HCT116 (cell line): Measurements from ENCODE around the gene LRRFIP1. TPM values are rescaled to one million over a fixed set of nuclear protein-coding genes. Genes with fewer than 3 reads are reported as not detected.

Source experiments
- ATAC-seq: fragments of 200-7000 bp; cut with Tn5 transposase; 2 replicates; pipeline ENCODE4 v1.9.1; 2020; ENCODE audit warnings: mild to moderate bottlenecking, moderate library complexity
- BruUV-seq: library from RNA; stranded (reverse); fragments of 400-500 nt; replicated peaks from 2 replicates; lab custom pipeline; 2021; lab: Mats Ljungman, UMichigan
- CTCF ChIA-PET: fragments of 300-600 bp; sonication (Branson Sonifier 250); formaldehyde crosslinking; loops from one replicate; lab custom pipeline; 2021; ENCODE audit warnings: antibody characterized with exemption; lab: Charles Lee
- POLR2A ChIA-PET: fragments of 300-600, 350-600 bp; sonication (Branson Sonifier 250); formaldehyde crosslinking; loops from one replicate; lab custom pipeline; 2021; ENCODE audit warnings: antibody characterized with exemption; lab: Charles Lee
- RAD21 ChIA-PET, 2 experiments: fragments of 300-600 bp; sonication (Branson Sonifier 250); formaldehyde crosslinking; loops; one replicate each; lab custom pipeline; 2023; ENCODE audit warnings: low total read pairs in 2 of 2; ENCODE audit not compliant: uncharacterized antibody in 2 of 2, unreplicated experiment in 2 of 2, low non-redundant PET in 1 of 2; lab: Charles Lee
- DNase-seq: peaks from one replicate; pipeline ENCODE4 v3.0.0-alpha.2; 2010; ENCODE audit warnings: low read depth, low spot score
- H2AFZ ChIP-seq: fragments of 200-600 bp; shearing (Covaris generic), sonication (generic); 2 replicates; pipeline ENCODE4 v1.6.1; 2017; ENCODE audit warnings: low read depth, mixed run types, mixed read lengths, antibody characterized with exemption, low read length; ENCODE audit not compliant: poor library complexity, severe bottlenecking
- H3K27ac ChIP-seq: 2 replicates; pipeline ENCODE4 v1.5.1; 2012; ENCODE audit warnings: low read depth, low read length
- H3K27me3 ChIP-seq: fragments of 200-600 bp; sonication (generic); 2 replicates; pipeline ENCODE4 v1.6.1; 2016; ENCODE audit warnings: mixed run types, low read length, mixed read lengths; ENCODE audit not compliant: insufficient read depth
- H3K36me3 ChIP-seq, 2 experiments: fragments of 200-500 bp in 1 of 2; fragments of 200-600 bp in 1 of 2; sonication (Bioruptor generic) in 1 of 2; sonication (generic) in 1 of 2; 2 replicates each; pipeline versions ENCODE4 v1.5.1 to v1.6.1; 2014 to 2016; ENCODE audit warnings: low read length in 2 of 2, inconsistent platforms in 1 of 2, mixed read lengths in 1 of 2, mixed run types in 1 of 2; ENCODE audit not compliant: insufficient read depth in 2 of 2, control insufficient read depth in 1 of 2
- H3K4me1 ChIP-seq, 2 experiments: fragments of 200-600 bp in 1 of 2; sonication (generic) in 1 of 2; 2 replicates each; pipeline versions ENCODE4 v1.5.1 to v1.6.1; 2012 to 2017; ENCODE audit warnings: low read length in 2 of 2, inconsistent platforms in 1 of 2, mild to moderate bottlenecking in 1 of 2, mixed read lengths in 1 of 2, mixed run types in 1 of 2, moderate library complexity in 1 of 2; ENCODE audit not compliant: insufficient read depth in 2 of 2, control insufficient read depth in 1 of 2
- H3K4me2 ChIP-seq: fragments of 200-600 bp; sonication (generic); 2 replicates; pipeline ENCODE4 v1.6.1; 2017; ENCODE audit warnings: mixed run types, low read length, mixed read lengths
- H3K4me3 ChIP-seq, 2 experiments: fragments of 200-600 bp in 1 of 2; sonication (generic) in 1 of 2; replicated peaks in 1 of 2; 2 replicates each; pipeline ENCODE4 v1.5.1; 2011 to 2016; ENCODE audit warnings: low read length in 2 of 2, control low read depth in 1 of 2, low read depth in 1 of 2, mild to moderate bottlenecking in 1 of 2, mixed read lengths in 1 of 2, mixed run types in 1 of 2
- H3K79me2 ChIP-seq: fragments of 200-600 bp; sonication (generic); 2 replicates; pipeline ENCODE4 v1.6.1; 2017; ENCODE audit warnings: mild to moderate bottlenecking, mixed run types, low read length, moderate library complexity, mixed read lengths; ENCODE audit not compliant: insufficient read depth
- H3K9ac ChIP-seq: fragments of 200-600 bp; sonication (generic); 2 replicates; pipeline ENCODE4 v1.6.1; 2016; ENCODE audit warnings: low read length, mixed read lengths
- H3K9me2 ChIP-seq: fragments of 200-600 bp; sonication (generic), shearing (Covaris generic); 2 replicates; pipeline ENCODE4 v1.6.1; 2017; ENCODE audit warnings: mixed run types, mild to moderate bottlenecking, moderate library complexity; ENCODE audit not compliant: insufficient read depth
- H3K9me3 ChIP-seq, 2 experiments: fragments of 200-500 bp in 1 of 2; fragments of 200-600 bp in 1 of 2; sonication (Bioruptor generic) in 1 of 2; sonication (generic) in 1 of 2; 2 replicates each; pipeline ENCODE4 v1.6.1; 2014 to 2017; ENCODE audit warnings: low read length in 2 of 2, mixed read lengths in 2 of 2, inconsistent platforms in 1 of 2, low read depth in 1 of 2, mild to moderate bottlenecking in 1 of 2, mixed run types in 1 of 2, moderate library complexity in 1 of 2; ENCODE audit not compliant: control insufficient read depth in 1 of 2, insufficient read depth in 1 of 2
- H4K20me1 ChIP-seq: fragments of 200-600 bp; sonication (generic), shearing (Covaris generic); 2 replicates; pipeline ENCODE4 v1.6.1; 2017; ENCODE audit warnings: mixed run types, mild to moderate bottlenecking, moderate library complexity; ENCODE audit not compliant: insufficient read depth
- EGR1 ChIP-seq: IDR thresholded peaks from 2 replicates; pipeline ENCODE4 v1.6.1; 2012; ENCODE audit warnings: low read depth
- EZH2 ChIP-seq: fragments of 200-600 bp; sonication (generic); IDR thresholded peaks from 2 replicates; pipeline ENCODE4 v1.6.1; 2017; ENCODE audit warnings: antibody characterized with exemption, mixed run types
- FOSL1 ChIP-seq: IDR thresholded peaks from 2 replicates; pipeline ENCODE4 v1.6.1; 2012; ENCODE audit warnings: low read depth
- JUND ChIP-seq: IDR thresholded peaks from 2 replicates; pipeline ENCODE4 v1.6.1; 2012
- POLR2A ChIP-seq: IDR thresholded peaks from 2 replicates; pipeline ENCODE4 v1.7.0; 2011; ENCODE audit warnings: borderline replicate concordance; ENCODE audit not compliant: insufficient read depth, insufficient read length; ENCODE audit errors: extremely low read depth
- RAD21 ChIP-seq: IDR thresholded peaks from 2 replicates; pipeline ENCODE4 v1.6.1; 2012; ENCODE audit warnings: low read depth, mild to moderate bottlenecking
- ZNF274 ChIP-seq: fragments of 200-500 bp; sonication (Bioruptor generic); IDR thresholded peaks from 2 replicates; pipeline ENCODE4 v1.6.1; 2014; ENCODE audit warnings: mild to moderate bottlenecking, low read depth, low read length, inconsistent platforms
- intact Hi-C: fragments of 100-400 bp; cut with micrococcal nuclease; formaldehyde crosslinking; loops from 2 replicates; pipeline ENCODE4 v1.10.0; 2022
- total RNA-seq: library from RNA; stranded (reverse); gene quantifications from one replicate; pipeline ENCODE4 v1.2.1, GENCODE V29; 2021; ENCODE audit not compliant: unreplicated experiment

The LRRFIP1 gene
- total RNA-seq, 1 experiment from 2014 or later = 76.9 TPM

DNA sequence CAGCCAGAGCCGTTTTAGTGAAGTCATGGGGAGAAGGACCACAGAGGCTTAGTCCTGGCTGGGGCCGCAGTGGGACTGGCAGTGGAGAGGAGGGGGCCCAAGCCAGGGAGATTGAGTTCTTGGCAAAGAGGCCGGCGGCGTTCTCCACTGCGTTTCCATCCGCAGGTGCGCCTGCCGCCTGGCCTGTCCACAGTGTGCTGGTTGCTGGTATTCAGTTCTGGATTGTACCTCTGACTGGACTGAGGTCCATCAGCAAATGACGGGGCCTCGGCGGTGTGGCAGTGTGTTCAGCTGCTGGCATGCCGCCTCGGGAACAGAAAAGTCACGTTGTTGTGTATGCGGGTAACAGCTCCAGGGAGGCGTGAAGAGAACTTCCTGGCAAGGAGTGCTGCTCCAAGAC is 36.8 kb downstream of the LRRFIP1 start:
- no peaks in the 10 kb centered on the region for H3K36me3 ChIP-seq
- ChIA-PET POLR2A (no interaction called here), RAD21 (no interaction called here), CTCF (no interaction called here)
- BruUV-seq = no TSS peak
- H3K4me2 ChIP-seq = no peak overlapping the region
- TF ChIP-seq EGR1 (no peak), RAD21 (no peak), POLR2A (no peak), EZH2 (no peak), JUND (no peak), FOSL1 (no peak)
- intact Hi-C loops = no loop called here
- no peaks in the 10 kb centered on the region for H3K79me2 ChIP-seq
- DNase-seq = no peak
- H3K9me3 ChIP-seq = no peaks in the 10 kb centered on the region
- no peak for ATAC-seq
- no peak overlapping the region for H3K4me3 ChIP-seq
- no peak overlapping the region for H3K27ac ChIP-seq
- H3K27me3 ChIP-seq = 0 out of 2 replicates have a peak, but pooled peaks cover 3% of the 10 kb centered on the region
- H3K4me1 ChIP-seq = peaks cover 6 to 9% of the 10 kb centered on the region in 2 experiments
- no peak overlapping the region for H2AFZ ChIP-seq
- H3K9ac ChIP-seq = no peak overlapping the region
- no peaks in the 10 kb centered on the region for H3K9me2 ChIP-seq
- H4K20me1 ChIP-seq = no peaks in the 10 kb centered on the region

DNA sequence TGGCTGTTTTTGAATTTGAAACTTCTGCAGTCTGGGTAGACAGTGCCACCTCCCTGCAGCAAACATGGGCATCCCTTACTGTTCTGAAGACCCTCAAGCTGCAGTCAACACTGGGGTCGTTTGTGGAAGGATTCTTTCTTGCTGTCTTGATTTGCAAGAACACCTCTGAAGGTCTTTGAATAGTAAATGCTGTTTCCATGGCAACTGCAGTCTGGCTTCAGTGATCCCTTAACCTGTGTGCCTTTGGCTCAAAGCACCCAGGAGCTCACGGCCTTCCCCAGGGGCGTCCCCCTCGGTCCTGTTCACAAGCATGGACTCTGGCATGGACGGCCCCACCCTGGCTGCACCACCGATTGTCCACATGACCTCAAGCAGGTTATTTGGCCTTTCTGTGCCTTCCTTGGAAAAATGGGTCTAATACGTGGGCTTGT is 38.3 kb downstream of the LRRFIP1 start:
- no peak overlapping the region for H3K9ac ChIP-seq
- H3K9me2 ChIP-seq = no peaks in the 10 kb centered on the region
- H3K4me3 ChIP-seq = no peak overlapping the region
- no peak overlapping the region for H2AFZ ChIP-seq
- H3K4me2 ChIP-seq = no peak overlapping the region
- no peaks in the 10 kb centered on the region for H3K9me3 ChIP-seq
- no TSS peak for BruUV-seq
- ATAC-seq (no peak), DNase-seq (no peak)
- ChIA-PET RAD21 (no interaction called here), POLR2A (no interaction called here), CTCF (no interaction called here)
- intact Hi-C loops = no loop called here
- no peaks in the 10 kb centered on the region for H3K36me3 ChIP-seq
- no peak for TF ChIP-seq ZNF274
- peak; percentile 30; the same call in 1 of the 2 replicates for TF ChIP-seq RAD21
- no peak overlapping the region for H3K27ac ChIP-seq
- H3K4me1 ChIP-seq = peaks cover 6 to 9% of the 10 kb centered on the region in 2 experiments
- H3K27me3 ChIP-seq = 0 out of 2 replicates have a peak, but pooled peaks cover 3% of the 10 kb centered on the region
- H4K20me1 ChIP-seq = no peaks in the 10 kb centered on the region
- H3K79me2 ChIP-seq = no peaks in the 10 kb centered on the region
